ENCODE data around the gene ASXL1. TPM values are rescaled to one million over a fixed set of nuclear protein-coding genes. Genes with fewer than 3 reads are reported as not detected.

ASXL1 gene
- polyA plus RNA-seq, 1 experiment = 40.8 TPM

DNA sequence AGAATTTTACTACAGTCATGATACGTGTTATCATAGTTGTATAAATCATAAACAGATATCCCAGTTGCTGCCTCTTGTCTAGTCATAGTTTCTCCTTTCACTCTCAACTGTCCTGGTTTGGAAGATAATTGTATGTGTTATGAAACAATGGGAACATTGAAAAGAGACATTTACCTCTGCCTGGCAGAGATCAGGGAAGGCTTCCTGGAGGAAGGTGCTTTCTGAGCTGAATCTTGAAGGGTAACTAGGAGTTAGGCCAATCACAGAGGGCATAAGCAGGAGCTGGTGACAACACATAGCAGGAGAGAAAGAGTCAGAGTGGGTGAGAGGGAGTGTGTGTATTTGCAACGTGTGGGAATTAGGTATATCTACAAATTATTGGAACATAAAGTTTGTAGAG lies 5.4 kb downstream of the ASXL1 start:
- Histone ChIP-seq H3K36me3 (ENCODE audit: control insufficient read depth, insufficient read depth, low read length) (no peaks in the 10 kb centered on the region), H3K4me3 (ENCODE audit: low read depth, low read length) (no peak overlapping the region), H3K27me3 (ENCODE audit: control insufficient read depth, insufficient read depth, low read length) (no peaks in the 10 kb centered on the region)
- DNase-seq (ENCODE audit: low read depth) = no peak
- ChIA-PET POLR2A (no interaction called here), CTCF (interaction anchor here (0.7 kb wide), 2 partner anchors 9 to 220 kb away, joined by 3 to 4 read pairs; no protein-coding TSS in a partner anchor)
- TF ChIP-seq, protein P1, sequence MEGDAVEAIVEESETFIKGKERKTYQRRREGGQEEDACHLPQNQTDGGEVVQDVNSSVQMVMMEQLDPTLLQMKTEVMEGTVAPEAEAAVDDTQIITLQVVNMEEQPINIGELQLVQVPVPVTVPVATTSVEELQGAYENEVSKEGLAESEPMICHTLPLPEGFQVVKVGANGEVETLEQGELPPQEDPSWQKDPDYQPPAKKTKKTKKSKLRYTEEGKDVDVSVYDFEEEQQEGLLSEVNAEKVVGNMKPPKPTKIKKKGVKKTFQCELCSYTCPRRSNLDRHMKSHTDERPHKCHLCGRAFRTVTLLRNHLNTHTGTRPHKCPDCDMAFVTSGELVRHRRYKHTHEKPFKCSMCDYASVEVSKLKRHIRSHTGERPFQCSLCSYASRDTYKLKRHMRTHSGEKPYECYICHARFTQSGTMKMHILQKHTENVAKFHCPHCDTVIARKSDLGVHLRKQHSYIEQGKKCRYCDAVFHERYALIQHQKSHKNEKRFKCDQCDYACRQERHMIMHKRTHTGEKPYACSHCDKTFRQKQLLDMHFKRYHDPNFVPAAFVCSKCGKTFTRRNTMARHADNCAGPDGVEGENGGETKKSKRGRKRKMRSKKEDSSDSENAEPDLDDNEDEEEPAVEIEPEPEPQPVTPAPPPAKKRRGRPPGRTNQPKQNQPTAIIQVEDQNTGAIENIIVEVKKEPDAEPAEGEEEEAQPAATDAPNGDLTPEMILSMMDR (IDR thresholded peaks at IDR 0.05; ENCODE audit: insufficient read depth, low read depth, low read length) = no peak

- DNase-seq (ENCODE audit: low read depth) = no peak
- TF ChIP-seq, protein P1 (IDR thresholded peaks at IDR 0.05; ENCODE audit: insufficient read depth, low read depth, low read length) = no peak
- no peak overlapping the region for H3K4me3 ChIP-seq (ENCODE audit: low read depth, low read length)
- H3K27me3 ChIP-seq (ENCODE audit: control insufficient read depth, insufficient read depth, low read length) = no peaks in the 10 kb centered on the region
- H3K36me3 ChIP-seq (ENCODE audit: control insufficient read depth, insufficient read depth, low read length) = 0 out of 2 replicates have a peak, but pooled peaks cover 1% of the 10 kb centered on the region
- CTCF ChIA-PET = interaction anchor here (0.6 to 0.7 kb wide), 2 partner anchors 39 to 179 kb away, joined by 3 read pairs; no protein-coding TSS in a partner anchor
- POLR2A ChIA-PET = no interaction called here
These were observed 6.5 kb downstream of the ASXL1 start for GRCh38 chr20:32364554-32365208.

- H3K4me3 ChIP-seq (ENCODE audit: low read depth, low read length) = no peak overlapping the region
- DNase-seq (ENCODE audit: low read depth) = no peak
- ChIA-PET POLR2A (no interaction called here), CTCF (interaction anchor here (0.6 kb wide), 1 partner anchor 178 kb away, joined by 3 read pairs; no protein-coding TSS in a partner anchor)
- TF ChIP-seq, protein P1 (IDR thresholded peaks at IDR 0.05; ENCODE audit: insufficient read depth, low read depth, low read length) = no peak
- H3K27me3 ChIP-seq (ENCODE audit: control insufficient read depth, insufficient read depth, low read length) = no peaks in the 10 kb centered on the region
- H3K36me3 ChIP-seq (ENCODE audit: control insufficient read depth, insufficient read depth, low read length) = peaks cover 1% of the 10 kb centered on the region; the same call in 1 of the 2 replicates
These were observed 7.4 kb downstream of the ASXL1 start for GRCh38 chr20:32365564-32365963.

DNA sequence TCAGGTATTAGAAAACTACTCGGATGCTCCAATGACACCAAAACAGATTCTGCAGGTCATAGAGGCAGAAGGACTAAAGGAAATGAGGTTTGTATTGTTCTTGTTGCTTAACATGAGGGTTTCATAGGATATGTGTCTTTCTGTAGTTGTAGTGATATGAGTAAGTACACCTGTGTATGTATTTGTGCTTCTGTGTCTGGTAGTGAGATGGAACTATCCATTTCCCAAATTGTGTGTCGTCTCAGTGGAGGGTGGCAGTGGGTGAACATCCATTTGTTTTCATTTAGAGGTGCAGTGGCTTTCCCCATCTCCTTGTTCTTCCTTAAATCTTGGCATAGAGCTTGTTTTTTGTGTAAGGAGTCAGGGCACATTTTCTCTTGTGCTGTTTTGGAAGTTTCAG lies 8.2 kb downstream of the ASXL1 start:
- H3K36me3 ChIP-seq (ENCODE audit: control insufficient read depth, insufficient read depth, low read length) = peaks cover 3% of the 10 kb centered on the region
- DNase-seq (ENCODE audit: low read depth) = no peak
- H3K27me3 ChIP-seq (ENCODE audit: control insufficient read depth, insufficient read depth, low read length) = no peaks in the 10 kb centered on the region
- POLR2A ChIA-PET = no interaction called here
- TF ChIP-seq, protein P1 (IDR thresholded peaks at IDR 0.05; ENCODE audit: insufficient read depth, low read depth, low read length) = no peak
- CTCF ChIA-PET = no interaction called here
- no peak overlapping the region for H3K4me3 ChIP-seq (ENCODE audit: low read depth, low read length)

- ChIA-PET POLR2A (no interaction called here), CTCF (interaction anchor here (0.5 to 1.1 kb wide), 2 partner anchors 53 to 117 kb away, joined by 3 to 4 read pairs; no protein-coding TSS in a partner anchor)
- Histone ChIP-seq H3K36me3 (ENCODE audit: control insufficient read depth, insufficient read depth, low read length) (peaks cover 4% of the 10 kb centered on the region), H3K4me3 (ENCODE audit: low read depth, low read length) (no peak overlapping the region), H3K27me3 (ENCODE audit: control insufficient read depth, insufficient read depth, low read length) (no peaks in the 10 kb centered on the region)
- no peak for DNase-seq (ENCODE audit: low read depth)
- TF ChIP-seq, protein P1 (IDR thresholded peaks at IDR 0.05; ENCODE audit: insufficient read depth, low read depth, low read length) = no peak
These were observed 10.2 kb downstream of the ASXL1 start for GRCh38 chr20:32368323-32368722.
